Left lung (tissue), 10 donors: Measurements from ENCODE around the gene BEAN1. TPM values are rescaled to one million over a fixed set of nuclear protein-coding genes. Genes with fewer than 3 reads are reported as not detected.

ENCODE experiments used
- ATAC-seq: fragments of 200-7000 bp; cut with Tn5 transposase; one replicate; pipeline ENCODE4 v1.9.1; 2020; ENCODE audit warnings: moderate library complexity
- DNase-seq, 4 donors: peaks; one replicate each; pipeline ENCODE4 v3.0.0-alpha.2; 2013 to 2020
- H3K27ac ChIP-seq, 2 donors: fragments of 200-600 bp; sonication (generic) in 1 of 2; one replicate each; pipeline versions ENCODE4 v1.5.0 to v1.8.0; 2020 to 2021
- H3K27me3 ChIP-seq, 2 donors: fragments of 200-600 bp; sonication (generic) in 1 of 2; one replicate each; pipeline versions ENCODE4 v1.5.0 to v1.8.0; 2020 to 2021
- H3K36me3 ChIP-seq, 2 donors: fragments of 200-600 bp; sonication (generic) in 1 of 2; one replicate each; pipeline versions ENCODE4 v1.5.0 to v1.8.0; 2020 to 2021
- H3K4me1 ChIP-seq, 2 donors: fragments of 200-600 bp; one replicate each; pipeline ENCODE4 v1.8.0; 2021
- H3K4me3 ChIP-seq, 2 donors: fragments of 200-600 bp; sonication (generic) in 1 of 2; one replicate each; pipeline versions ENCODE4 v1.5.0 to v1.8.0; 2020 to 2021; ENCODE audit warnings: mild to moderate bottlenecking in 1 of 2
- H3K9me3 ChIP-seq, 2 donors: fragments of 200-600 bp; sonication (generic) in 1 of 2; one replicate each; pipeline versions ENCODE4 v1.5.0 to v1.8.0; 2020 to 2021
- CTCF ChIP-seq, 2 donors: fragments of 200-600 bp; sonication (generic) in 1 of 2; IDR thresholded peaks; one replicate each; pipeline versions ENCODE4 v1.5.0 to v1.8.0; 2021; ENCODE audit warnings: antibody characterized with exemption in 2 of 2
- intact Hi-C, 2 donors: fragments of 100-400 bp; cut with DNase I; formaldehyde crosslinking; loops; one replicate each; pipeline versions ENCODE4 v1.11.2 to v1.14.2; 2022
- polyA plus RNA-seq, 6 donors: library from polyadenylated mRNA; unstranded; fragments of 120-200 nt; gene quantifications; one replicate each; pipeline ENCODE4 v1.2.1, GENCODE V29; 2013; ENCODE audit not compliant: insufficient read length in 6 of 6
- total RNA-seq, 2 donors: library from RNA; stranded (reverse); fragmentation: NEBNext Ultra II Directional; extraction: Animal tissue kit (Norgen Biotek cat#: 25700); gene quantifications; one replicate each; pipeline ENCODE4 v1.2.1, GENCODE V29; 2021
- donor health status: DM: no; HTN: yes; CAD: no.
- donor health status: DM: no; HTN: no; CAD: no.

Gene BEAN1
- total and polyA plus RNA-seq, 8 donors = 0.65 to 13.6 (median 10.8) TPM

GRCh38 chr16:66471264-66471663 is 44.2 kb downstream of the BEAN1 start:
- Histone ChIP-seq H3K4me3 (no peak overlapping the region), H3K27me3 (no peaks in the 10 kb centered on the region), H3K9me3 (no peaks in the 10 kb centered on the region), H3K27ac (no peak overlapping the region), H3K4me1 (peaks cover 0 to 5% of the 10 kb centered on the region in 2 donors), H3K36me3 (no peaks in the 10 kb centered on the region)
- DNase-seq = no peak
- no peak for TF ChIP-seq CTCF (IDR thresholded peaks at IDR 0.05)
- intact Hi-C loops = no loop called here
- ATAC-seq = no peak

GRCh38 chr16:66471716-66472393 is 44.8 kb downstream of the BEAN1 start:
- TF ChIP-seq CTCF (IDR thresholded peaks at IDR 0.05) = no peak
- ATAC-seq (no peak), DNase-seq (no peak)
- Histone ChIP-seq H3K36me3 (no peaks in the 10 kb centered on the region), H3K4me3 (no peak overlapping the region), H3K9me3 (no peaks in the 10 kb centered on the region), H3K27ac (no peak overlapping the region), H3K4me1 (peaks cover 0 to 5% of the 10 kb centered on the region in 2 donors), H3K27me3 (no peaks in the 10 kb centered on the region)
- intact Hi-C loops = no loop called here

GRCh38 chr16:66473051-66473571 is 46.0 kb downstream of the BEAN1 start:
- Histone ChIP-seq H3K36me3 (no peaks in the 10 kb centered on the region), H3K4me3 (no peak overlapping the region), H3K9me3 (no peaks in the 10 kb centered on the region), H3K27me3 (peaks cover 0 to 4% of the 10 kb centered on the region in 2 donors), H3K27ac (no peak overlapping the region), H3K4me1 (peaks cover 0 to 5% of the 10 kb centered on the region in 2 donors)
- ATAC-seq = no peak
- intact Hi-C loops = no loop called here
- no peak for TF ChIP-seq CTCF (IDR thresholded peaks at IDR 0.05)
- no peak for DNase-seq

GRCh38 chr16:66473654-66474519 is 46.8 kb downstream of the BEAN1 start:
- Histone ChIP-seq H3K9me3 (no peaks in the 10 kb centered on the region), H3K27me3 (peaks cover 0 to 4% of the 10 kb centered on the region in 2 donors), H3K36me3 (no peaks in the 10 kb centered on the region), H3K27ac (no peak overlapping the region), H3K4me1 (peaks cover 4 to 11% of the 10 kb centered on the region in 2 donors), H3K4me3 (no peak overlapping the region)
- DNase-seq = no peak
- TF ChIP-seq CTCF (IDR thresholded peaks at IDR 0.05) = no peak
- intact Hi-C loops = no loop called here
- ATAC-seq = no peak

GRCh38 chr16:66474750-66475199 is 47.7 kb downstream of the BEAN1 start:
- H3K4me3 ChIP-seq = no peak overlapping the region
- H3K9me3 ChIP-seq = no peaks in the 10 kb centered on the region
- TF ChIP-seq CTCF (IDR thresholded peaks at IDR 0.05) = no peak
- peaks cover 6 to 13% of the 10 kb centered on the region in 2 donors for H3K4me1 ChIP-seq
- H3K27me3 ChIP-seq = peaks cover 0 to 4% of the 10 kb centered on the region in 2 donors
- no peak overlapping the region for H3K27ac ChIP-seq
- intact Hi-C loops = no loop called here
- DNase-seq (peak in 1 of 4 donors; percentile 42), ATAC-seq (peak; percentile 51)
- no peaks in the 10 kb centered on the region for H3K36me3 ChIP-seq
